GM20000 (cell line): ENCODE results near the gene GRAP2.
A peak's percentile ranks its signal among the peaks of the same experiment; 100 is the strongest.

Source experiments
- DNase-seq: peaks from one replicate; pipeline ENCODE4 v3.0.0; 2012; ENCODE audit warnings: low spot score
- TF ChIP-seq, protein P1 (sequence below): IDR thresholded peaks from 2 replicates; pipeline ENCODE4 v1.5.1; 2012; ENCODE audit warnings: mild to moderate bottlenecking, control low read depth; ENCODE audit errors: extremely low read depth, missing control alignments

Gene GRAP2

DNA sequence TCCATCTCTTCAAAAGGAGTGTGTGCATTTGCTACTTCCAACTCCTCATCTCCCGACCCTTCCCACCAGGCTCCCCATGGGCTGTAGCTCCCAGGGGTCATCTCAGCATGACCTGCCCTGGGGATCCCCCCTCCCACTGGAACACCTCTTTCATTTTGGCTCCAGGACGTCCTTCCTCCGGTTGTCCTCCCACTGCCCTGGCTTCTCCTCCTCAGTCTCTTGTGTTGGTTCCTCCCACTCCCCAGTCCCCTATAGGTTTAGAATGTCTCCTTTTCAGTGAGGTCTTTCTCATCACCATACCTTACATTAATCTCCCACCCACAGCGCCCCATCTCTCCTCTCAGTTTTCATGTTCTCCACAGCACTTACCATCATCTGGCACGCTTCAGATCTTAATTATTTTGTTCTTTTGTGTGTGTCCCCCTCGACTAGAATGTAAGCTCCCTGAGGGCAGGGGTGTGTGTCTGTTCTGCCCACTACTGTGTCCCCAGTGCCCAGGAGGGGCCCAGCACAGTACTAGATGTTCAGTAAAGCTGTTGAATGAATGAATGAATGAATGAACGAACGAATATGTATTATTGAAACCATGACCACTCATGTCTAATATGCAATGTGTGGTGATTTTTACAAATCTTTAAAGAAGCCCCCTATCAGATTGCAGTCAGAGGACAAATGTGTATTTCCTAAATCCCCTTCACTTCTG lies 57.3 kb downstream of the GRAP2 start:
- TF ChIP-seq, protein P1, sequence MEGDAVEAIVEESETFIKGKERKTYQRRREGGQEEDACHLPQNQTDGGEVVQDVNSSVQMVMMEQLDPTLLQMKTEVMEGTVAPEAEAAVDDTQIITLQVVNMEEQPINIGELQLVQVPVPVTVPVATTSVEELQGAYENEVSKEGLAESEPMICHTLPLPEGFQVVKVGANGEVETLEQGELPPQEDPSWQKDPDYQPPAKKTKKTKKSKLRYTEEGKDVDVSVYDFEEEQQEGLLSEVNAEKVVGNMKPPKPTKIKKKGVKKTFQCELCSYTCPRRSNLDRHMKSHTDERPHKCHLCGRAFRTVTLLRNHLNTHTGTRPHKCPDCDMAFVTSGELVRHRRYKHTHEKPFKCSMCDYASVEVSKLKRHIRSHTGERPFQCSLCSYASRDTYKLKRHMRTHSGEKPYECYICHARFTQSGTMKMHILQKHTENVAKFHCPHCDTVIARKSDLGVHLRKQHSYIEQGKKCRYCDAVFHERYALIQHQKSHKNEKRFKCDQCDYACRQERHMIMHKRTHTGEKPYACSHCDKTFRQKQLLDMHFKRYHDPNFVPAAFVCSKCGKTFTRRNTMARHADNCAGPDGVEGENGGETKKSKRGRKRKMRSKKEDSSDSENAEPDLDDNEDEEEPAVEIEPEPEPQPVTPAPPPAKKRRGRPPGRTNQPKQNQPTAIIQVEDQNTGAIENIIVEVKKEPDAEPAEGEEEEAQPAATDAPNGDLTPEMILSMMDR: no peak
- DNase-seq: no peak

DNA sequence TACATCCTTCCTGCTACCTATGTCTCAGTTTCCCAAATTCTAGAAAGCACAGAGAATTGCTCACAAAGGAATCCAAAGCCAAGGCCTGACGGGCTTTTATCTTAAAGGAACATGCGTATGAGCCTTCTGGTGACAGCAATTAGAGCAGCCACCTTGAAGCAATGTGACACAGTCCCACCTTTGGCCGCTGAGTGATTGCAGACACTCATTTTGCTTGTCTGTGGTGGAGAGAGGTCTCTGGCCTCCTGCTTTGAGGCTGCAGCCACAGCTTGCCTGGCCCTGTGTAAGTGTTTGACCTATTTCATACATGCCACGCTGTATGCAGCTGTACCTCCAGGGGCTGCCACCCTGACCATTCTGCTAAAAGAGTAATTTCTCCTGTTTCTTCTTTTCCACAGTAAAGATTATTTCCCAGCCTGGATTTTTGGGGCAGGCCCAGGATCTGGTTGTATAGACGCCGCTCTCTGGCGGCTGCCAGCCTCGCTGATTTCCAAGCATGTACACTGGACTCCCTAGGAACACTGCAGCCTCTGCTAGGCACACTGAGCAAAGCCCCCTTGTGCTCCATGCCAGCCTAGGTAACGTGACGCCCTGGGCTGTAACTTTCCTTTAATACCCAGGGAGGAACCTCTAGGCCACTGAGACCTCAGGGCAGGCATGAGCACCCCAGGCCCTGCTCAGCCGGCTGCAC lies 58.2 kb downstream of the GRAP2 start:
- DNase-seq: no peak
- TF ChIP-seq, protein P1: no peak

DNA sequence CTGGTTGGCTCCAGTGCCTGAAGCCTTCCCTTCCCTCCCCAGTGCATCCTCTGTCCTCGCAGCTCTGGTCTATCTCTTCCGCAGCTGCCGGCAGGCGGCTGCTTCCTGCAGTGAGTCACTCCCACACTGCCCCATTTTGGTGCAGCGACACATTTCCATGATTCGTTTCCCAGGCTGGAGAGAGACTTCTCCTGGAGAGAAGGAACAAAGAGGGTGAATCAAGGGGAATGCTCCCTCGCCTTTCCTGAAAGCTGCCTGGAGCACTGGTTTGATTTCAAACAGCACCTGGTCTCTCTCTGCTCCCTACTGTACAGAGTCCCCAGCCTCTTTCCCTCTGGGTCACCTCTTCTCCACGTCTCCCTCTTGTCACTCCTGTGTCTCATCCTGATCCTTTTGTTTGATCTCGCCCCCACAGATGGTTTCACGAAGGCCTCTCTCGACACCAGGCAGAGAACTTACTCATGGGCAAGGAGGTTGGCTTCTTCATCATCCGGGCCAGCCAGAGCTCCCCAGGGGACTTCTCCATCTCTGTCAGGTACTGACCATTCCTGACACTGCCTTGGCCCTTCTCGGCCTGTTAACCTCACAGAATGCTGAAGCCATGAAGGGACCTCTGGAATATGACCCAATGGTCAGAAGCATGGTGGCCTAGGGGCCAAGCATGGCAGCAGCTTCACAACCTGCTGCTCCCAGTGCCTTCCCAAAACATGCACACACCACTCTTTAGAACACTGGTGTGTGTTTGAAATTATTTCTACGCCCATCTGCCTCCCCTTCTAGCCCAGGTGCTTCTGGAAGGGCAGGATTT lies 59.0 kb downstream of the GRAP2 start, which contains the start of gene TMA7B:
Gene TMA7B (plus strand): TSS at position 758 of the 808 bp plus-strand sequence. CDS start 3,978 bp downstream, outside the sequence.
- TF ChIP-seq, protein P1: no peak
- DNase-seq: no peak

DNA sequence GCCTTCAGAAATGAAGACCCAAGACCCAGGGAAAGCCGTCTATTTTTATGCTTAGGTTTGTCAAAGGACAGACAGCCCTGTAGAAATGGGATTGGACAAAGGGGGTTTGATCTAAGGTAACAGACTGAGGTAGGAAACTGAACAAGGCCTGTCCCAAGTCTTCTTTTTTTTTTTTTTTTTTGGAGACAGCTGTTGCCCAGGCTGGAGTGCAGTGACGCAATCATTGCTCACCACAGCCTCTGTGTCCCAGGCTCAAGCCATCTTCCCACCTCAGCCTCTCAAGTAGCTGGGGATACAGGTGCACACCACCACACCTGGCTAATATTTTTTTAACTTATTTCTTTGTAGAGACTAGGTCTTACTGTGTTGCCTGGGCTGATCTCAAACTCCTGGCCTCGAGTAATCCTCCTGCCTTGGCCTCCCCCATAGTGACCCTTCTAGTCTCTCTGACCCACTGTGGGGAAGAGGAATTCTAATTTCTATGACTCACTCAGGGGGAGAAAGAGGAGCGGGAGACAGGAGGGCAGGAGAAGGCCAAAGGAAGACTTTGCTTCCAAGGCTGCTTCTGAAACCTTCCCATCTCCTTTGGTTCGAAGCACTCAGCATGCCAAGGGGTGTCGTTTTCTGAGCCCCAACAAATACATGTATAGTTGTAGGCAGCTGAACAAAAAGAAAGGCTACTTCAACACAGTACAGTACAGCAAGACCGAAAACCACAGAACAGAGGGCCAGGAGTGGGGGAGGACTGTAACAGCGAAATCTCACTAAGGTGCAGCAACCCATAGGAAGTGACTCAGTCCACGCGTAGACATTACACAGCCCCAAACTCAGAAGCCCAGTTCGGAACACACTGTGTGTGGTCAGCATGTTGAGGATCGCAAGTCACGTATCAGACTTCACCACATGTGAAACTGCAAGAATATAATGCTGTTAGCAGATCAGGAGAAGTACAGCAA lies 60.2 kb downstream of the GRAP2 start:
- TF ChIP-seq, protein P1: no peak
- peak; percentile 78 for DNase-seq

DNA sequence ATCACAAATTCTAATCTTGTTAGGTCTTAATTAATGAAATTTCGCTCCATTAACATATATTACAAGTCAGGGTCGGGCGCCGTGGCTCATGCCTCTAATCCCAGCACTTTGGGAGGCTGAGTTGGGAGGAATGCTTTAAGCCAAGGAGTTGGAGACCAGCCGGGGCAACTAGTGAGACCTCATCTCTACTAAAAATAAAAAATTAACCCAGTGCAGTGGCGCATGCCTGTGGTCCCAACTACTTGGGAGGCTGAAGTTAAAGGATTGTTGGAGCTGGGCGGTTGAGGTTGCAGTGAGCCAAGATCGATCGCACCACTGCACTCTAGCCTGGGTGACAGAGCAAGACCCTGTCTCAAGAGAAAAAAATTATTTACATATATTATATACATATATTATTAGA lies 61.2 kb downstream of the GRAP2 start:
- DNase-seq: no peak
- TF ChIP-seq, protein P1: no peak

DNA sequence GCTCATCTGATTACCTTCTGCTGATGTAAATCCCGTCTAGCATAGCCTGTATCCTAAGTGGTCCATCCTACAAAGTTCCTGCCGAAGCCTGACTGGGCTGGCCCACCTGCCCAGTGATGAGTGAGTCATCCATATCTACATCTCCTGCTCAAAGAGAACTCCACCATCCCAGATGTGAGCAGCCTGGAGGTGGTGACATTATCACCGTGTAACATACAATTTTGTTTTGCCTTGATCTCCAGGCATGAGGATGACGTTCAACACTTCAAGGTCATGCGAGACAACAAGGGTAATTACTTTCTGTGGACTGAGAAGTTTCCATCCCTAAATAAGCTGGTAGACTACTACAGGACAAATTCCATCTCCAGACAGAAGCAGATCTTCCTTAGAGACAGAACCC lies 64.9 kb downstream of the GRAP2 start:
- TF ChIP-seq, protein P1: no peak
- DNase-seq: no peak
